OCI-LY1 (cell line): ENCODE results near the gene CRTAC1.

Experiments
- H2AFZ ChIP-seq: fragments of 200-600 bp; sonication (generic), shearing (Covaris generic); 2 replicates; pipeline ENCODE4 v1.6.0; 2014; ENCODE audit warnings: antibody characterized with exemption, mild to moderate bottlenecking, low read length
- H3F3A ChIP-seq: fragments of 200-600 bp; sonication (generic), shearing (Covaris generic); 2 replicates; pipeline ENCODE4 v1.6.0; 2014; ENCODE audit warnings: mild to moderate bottlenecking, antibody characterized with exemption, low read length, moderate library complexity; ENCODE audit not compliant: insufficient read depth
- H3K27ac ChIP-seq: fragments of 200-600 bp; sonication (generic); 2 replicates; pipeline ENCODE4 v1.5.1; 2014; ENCODE audit warnings: low read length, mixed run types, mild to moderate bottlenecking, low read depth; ENCODE audit not compliant: poor library complexity, severe bottlenecking
- H3K27me3 ChIP-seq: fragments of 200-600 bp; sonication (generic); 2 replicates; pipeline ENCODE4 v1.6.0; 2014; ENCODE audit warnings: antibody characterized with exemption, mild to moderate bottlenecking, low read length, moderate library complexity; ENCODE audit not compliant: insufficient read depth
- H3K36me3 ChIP-seq: fragments of 200-600 bp; sonication (generic); 2 replicates; pipeline ENCODE4 v1.6.1; 2014; ENCODE audit warnings: mild to moderate bottlenecking, antibody characterized with exemption, low read length, moderate library complexity, mixed read lengths; ENCODE audit not compliant: insufficient read depth
- H3K4me1 ChIP-seq: fragments of 200-600 bp; sonication (generic); 2 replicates; pipeline ENCODE4 v1.5.1; 2014; ENCODE audit warnings: mild to moderate bottlenecking, low read length, moderate library complexity; ENCODE audit not compliant: insufficient read depth, severe bottlenecking
- H3K4me2 ChIP-seq: fragments of 200-600 bp; sonication (generic), shearing (Covaris generic); 2 replicates; pipeline ENCODE4 v1.6.1; 2014; ENCODE audit warnings: low read length
- H3K4me3 ChIP-seq: fragments of 200-600 bp; sonication (generic); 2 replicates; pipeline ENCODE4 v1.5.1; 2014; ENCODE audit warnings: low read length, low read depth, mild to moderate bottlenecking, mixed read lengths; ENCODE audit not compliant: poor library complexity, severe bottlenecking
- H3K79me2 ChIP-seq: fragments of 200-600 bp; shearing (Covaris generic); 2 replicates; pipeline ENCODE4 v1.6.1; 2016; ENCODE audit warnings: mixed run types, low read length, mixed read lengths; ENCODE audit not compliant: insufficient read depth
- H3K9ac ChIP-seq: fragments of 200-600 bp; sonication (generic), shearing (Covaris generic); 2 replicates; pipeline ENCODE4 v1.6.1; 2014; ENCODE audit warnings: mild to moderate bottlenecking, low read length, mixed read lengths
- H3K9me2 ChIP-seq: fragments of 200-600 bp; sonication (generic), shearing (Covaris generic); 2 replicates; pipeline ENCODE4 v1.6.1; 2014; ENCODE audit warnings: low read depth, mild to moderate bottlenecking, low read length, mixed read lengths
- H3K9me3 ChIP-seq: fragments of 200-600 bp; shearing (Covaris generic); 2 replicates; pipeline ENCODE4 v1.6.1; 2014; ENCODE audit warnings: low read length, mixed read lengths
- H4K20me1 ChIP-seq: fragments of 200-600 bp; sonication (generic), shearing (Covaris generic); 2 replicates; pipeline ENCODE4 v1.6.0; 2016; ENCODE audit warnings: mild to moderate bottlenecking, low read length; ENCODE audit not compliant: insufficient read depth
- CTCF ChIP-seq: fragments of 200-600 bp; sonication (generic), shearing (Covaris generic); IDR thresholded peaks from 2 replicates; pipeline ENCODE4 v1.5.1; 2017; ENCODE audit warnings: mild to moderate bottlenecking, antibody characterized with exemption, low read length, moderate library complexity, mixed read lengths
- EZH2 ChIP-seq: fragments of 200-600 bp; sonication (generic), shearing (Covaris generic); IDR thresholded peaks from 2 replicates; pipeline ENCODE4 v1.8.0; 2017; ENCODE audit warnings: borderline replicate concordance, mixed run types, mild to moderate bottlenecking, antibody characterized with exemption, low read length, moderate library complexity, mixed read lengths

The CRTAC1 gene

GRCh38 chr10:97869091-97870042 is 161.1 kb downstream of the CRTAC1 start:
- Histone ChIP-seq H3K9ac (no peak overlapping the region), H2AFZ (no peak overlapping the region), H3K4me1 (no peaks in the 10 kb centered on the region), H3K79me2 (no peaks in the 10 kb centered on the region), H4K20me1 (no peaks in the 10 kb centered on the region), H3K9me2 (no peaks in the 10 kb centered on the region), H3K4me3 (no peak overlapping the region), H3K27me3 (no peaks in the 10 kb centered on the region), H3K9me3 (no peaks in the 10 kb centered on the region), H3K27ac (no peak overlapping the region), H3F3A (no peaks in the 10 kb centered on the region), H3K36me3 (no peaks in the 10 kb centered on the region), H3K4me2 (no peak overlapping the region)
- TF ChIP-seq EZH2 (no peak), CTCF (peak; percentile 40; the same call in 1 of the 2 replicates)

- Histone ChIP-seq H3K9me2 (no peaks in the 10 kb centered on the region), H2AFZ (no peak overlapping the region), H3K4me1 (no peaks in the 10 kb centered on the region), H3K79me2 (no peaks in the 10 kb centered on the region), H3F3A (no peaks in the 10 kb centered on the region), H3K9ac (no peak overlapping the region), H4K20me1 (no peaks in the 10 kb centered on the region), H3K4me3 (no peak overlapping the region), H3K27me3 (no peaks in the 10 kb centered on the region), H3K27ac (no peak overlapping the region), H3K9me3 (no peaks in the 10 kb centered on the region), H3K36me3 (no peaks in the 10 kb centered on the region), H3K4me2 (no peak overlapping the region)
- TF ChIP-seq EZH2, result no peak
- TF ChIP-seq CTCF, result no peak
These were observed 162.2 kb downstream of the CRTAC1 start for GRCh38 chr10:97868134-97868685.

- H3K79me2 ChIP-seq, result no peaks in the 10 kb centered on the region
- no peaks in the 10 kb centered on the region for H4K20me1 ChIP-seq
- no peaks in the 10 kb centered on the region for H3K9me2 ChIP-seq
- no peak overlapping the region for H3K9ac ChIP-seq
- no peaks in the 10 kb centered on the region for H3K4me1 ChIP-seq
- TF ChIP-seq CTCF (no peak), EZH2 (no peak)
- no peak overlapping the region for H3K4me2 ChIP-seq
- H3K27me3 ChIP-seq, result no peaks in the 10 kb centered on the region
- H3K36me3 ChIP-seq, result no peaks in the 10 kb centered on the region
- no peak overlapping the region for H2AFZ ChIP-seq
- no peaks in the 10 kb centered on the region for H3K9me3 ChIP-seq
- H3F3A ChIP-seq, result no peaks in the 10 kb centered on the region
- H3K4me3 ChIP-seq, result no peak overlapping the region
- H3K27ac ChIP-seq, result no peak overlapping the region
These were observed 163.1 kb downstream of the CRTAC1 start for GRCh38 chr10:97867220-97867800.
